Measurements from ENCODE around the gene SELENBP1. TPM values are rescaled to one million over a fixed set of nuclear protein-coding genes. Genes with fewer than 3 reads are reported as not detected.

Gene SELENBP1
- total and polyA plus RNA-seq, 9 of the 15 experiments (the other 6 are each of a cell fraction or from before 2014, with no cell fraction given) = 25.8 to 81.2 (median 47.1) TPM

DNA sequence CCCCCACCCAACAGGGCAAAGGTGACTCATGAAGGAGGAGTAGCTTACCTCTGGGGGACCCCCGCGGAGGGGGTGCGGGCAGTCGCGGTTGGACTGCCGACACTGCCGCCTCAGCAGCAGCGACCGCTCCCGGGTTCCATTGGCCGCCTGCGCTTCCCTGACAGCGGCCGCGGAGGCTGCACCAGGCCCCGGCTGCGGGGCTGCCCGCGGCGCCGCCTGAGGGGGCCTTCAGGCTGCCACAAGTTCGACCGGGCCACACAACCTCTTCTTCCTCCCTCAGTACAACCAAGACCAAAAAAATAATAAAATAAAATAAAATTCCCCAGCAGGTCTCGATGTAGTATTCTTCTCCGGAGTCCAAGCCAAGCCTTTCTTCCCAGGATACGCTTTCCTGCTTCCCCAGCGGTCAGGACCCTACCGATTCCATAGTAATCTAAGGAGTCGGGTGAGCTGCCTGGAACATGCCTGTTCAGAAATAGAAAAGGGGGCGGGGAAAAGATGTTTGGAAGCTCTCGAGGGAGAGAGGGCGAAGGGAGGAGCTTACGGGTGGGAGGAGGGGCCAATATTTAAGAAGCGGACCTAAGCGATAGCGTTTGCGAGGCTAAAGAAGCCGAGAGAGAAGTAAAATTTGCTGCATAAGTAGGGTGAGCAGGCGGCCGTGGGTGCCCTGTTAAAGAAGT, 45.1 kb downstream of the SELENBP1 start, which contains the start of gene PI4KB (continued):
- TF ChIP-seq, protein P1, sequence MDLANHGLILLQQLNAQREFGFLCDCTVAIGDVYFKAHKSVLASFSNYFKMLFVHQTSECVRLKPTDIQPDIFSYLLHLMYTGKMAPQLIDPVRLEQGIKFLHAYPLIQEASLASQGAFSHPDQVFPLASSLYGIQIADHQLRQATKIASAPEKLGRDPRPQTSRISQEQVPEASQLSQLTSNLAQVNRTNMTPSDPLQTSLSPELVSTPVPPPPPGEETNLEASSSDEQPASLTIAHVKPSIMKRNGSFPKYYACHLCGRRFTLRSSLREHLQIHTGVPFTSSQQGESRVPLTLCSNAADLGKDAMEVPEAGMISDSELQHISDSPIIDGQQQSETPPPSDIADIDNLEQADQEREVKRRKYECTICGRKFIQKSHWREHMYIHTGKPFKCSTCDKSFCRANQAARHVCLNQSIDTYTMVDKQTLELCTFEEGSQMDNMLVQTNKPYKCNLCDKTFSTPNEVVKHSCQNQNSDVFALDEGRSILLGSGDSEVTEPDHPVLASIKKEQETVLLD (IDR thresholded peaks at IDR 0.05) = no peak
- TF ChIP-seq GABPB2 (CRISPR knock-in tag; conservative IDR thresholded peaks at IDR 0.05) = no peak
- no peak for TF ChIP-seq EP300 (IDR thresholded peaks at IDR 0.05; ENCODE audit: low read length)
- TF ChIP-seq IRF2 (CRISPR knock-in tag; IDR thresholded peaks at IDR 0.05) = no peak
- TF ChIP-seq RBFOX2 (IDR thresholded peaks at IDR 0.05; ENCODE audit: low read depth, low read length) = peak; percentile 85
- TF ChIP-seq TARDBP (IDR thresholded peaks at IDR 0.05) = no peak
- TF ChIP-seq, protein P2, sequence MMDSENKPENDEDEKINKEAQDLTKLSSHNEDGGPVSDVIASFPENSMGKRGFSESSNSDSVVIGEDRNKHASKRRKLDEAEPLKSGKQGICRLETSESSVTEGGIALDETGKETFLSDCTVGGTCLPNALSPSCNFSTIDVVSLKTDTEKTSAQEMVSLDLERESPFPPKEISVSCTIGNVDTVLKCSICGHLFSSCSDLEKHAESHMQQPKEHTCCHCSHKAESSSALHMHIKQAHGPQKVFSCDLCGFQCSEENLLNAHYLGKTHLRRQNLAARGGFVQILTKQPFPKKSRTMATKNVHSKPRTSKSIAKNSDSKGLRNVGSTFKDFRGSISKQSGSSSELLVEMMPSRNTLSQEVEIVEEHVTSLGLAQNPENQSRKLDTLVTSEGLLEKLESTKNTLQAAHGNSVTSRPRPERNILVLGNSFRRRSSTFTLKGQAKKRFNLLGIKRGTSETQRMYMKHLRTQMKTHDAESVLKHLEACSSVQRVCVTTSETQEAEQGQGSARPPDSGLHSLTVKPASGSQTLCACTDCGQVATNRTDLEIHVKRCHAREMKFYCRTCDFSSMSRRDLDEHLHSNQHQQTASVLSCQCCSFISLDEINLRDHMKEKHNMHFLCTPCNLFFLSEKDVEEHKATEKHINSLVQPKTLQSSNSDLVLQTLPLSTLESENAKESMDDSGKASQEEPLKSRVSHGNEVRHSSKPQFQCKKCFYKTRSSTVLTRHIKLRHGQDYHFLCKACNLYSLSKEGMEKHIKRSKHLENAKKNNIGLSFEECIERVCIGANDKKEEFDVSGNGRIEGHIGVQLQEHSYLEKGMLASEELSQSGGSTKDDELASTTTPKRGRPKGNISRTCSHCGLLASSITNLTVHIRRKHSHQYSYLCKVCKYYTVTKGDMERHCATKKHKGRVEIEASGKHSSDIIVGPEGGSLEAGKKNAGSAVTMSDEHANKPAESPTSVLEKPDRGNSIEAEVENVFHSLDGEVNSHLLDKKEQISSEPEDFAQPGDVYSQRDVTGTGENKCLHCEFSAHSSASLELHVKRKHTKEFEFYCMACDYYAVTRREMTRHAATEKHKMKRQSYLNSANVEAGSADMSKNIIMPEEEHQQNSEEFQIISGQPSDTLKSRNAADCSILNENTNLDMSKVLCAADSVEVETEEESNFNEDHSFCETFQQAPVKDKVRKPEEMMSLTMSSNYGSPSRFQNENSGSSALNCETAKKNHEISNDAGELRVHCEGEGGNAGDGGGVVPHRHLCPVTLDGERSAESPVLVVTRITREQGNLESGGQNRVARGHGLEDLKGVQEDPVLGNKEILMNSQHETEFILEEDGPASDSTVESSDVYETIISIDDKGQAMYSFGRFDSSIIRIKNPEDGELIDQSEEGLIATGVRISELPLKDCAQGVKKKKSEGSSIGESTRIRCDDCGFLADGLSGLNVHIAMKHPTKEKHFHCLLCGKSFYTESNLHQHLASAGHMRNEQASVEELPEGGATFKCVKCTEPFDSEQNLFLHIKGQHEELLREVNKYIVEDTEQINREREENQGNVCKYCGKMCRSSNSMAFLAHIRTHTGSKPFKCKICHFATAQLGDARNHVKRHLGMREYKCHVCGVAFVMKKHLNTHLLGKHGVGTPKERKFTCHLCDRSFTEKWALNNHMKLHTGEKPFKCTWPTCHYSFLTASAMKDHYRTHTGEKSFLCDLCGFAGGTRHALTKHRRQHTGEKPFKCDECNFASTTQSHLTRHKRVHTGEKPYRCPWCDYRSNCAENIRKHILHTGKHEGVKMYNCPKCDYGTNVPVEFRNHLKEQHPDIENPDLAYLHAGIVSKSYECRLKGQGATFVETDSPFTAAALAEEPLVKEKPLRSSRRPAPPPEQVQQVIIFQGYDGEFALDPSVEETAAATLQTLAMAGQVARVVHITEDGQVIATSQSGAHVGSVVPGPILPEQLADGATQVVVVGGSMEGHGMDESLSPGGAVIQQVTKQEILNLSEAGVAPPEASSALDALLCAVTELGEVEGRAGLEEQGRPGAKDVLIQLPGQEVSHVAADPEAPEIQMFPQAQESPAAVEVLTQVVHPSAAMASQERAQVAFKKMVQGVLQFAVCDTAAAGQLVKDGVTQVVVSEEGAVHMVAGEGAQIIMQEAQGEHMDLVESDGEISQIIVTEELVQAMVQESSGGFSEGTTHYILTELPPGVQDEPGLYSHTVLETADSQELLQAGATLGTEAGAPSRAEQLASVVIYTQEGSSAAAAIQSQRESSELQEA (IDR thresholded peaks at IDR 0.05; ENCODE audit: low read depth) = peak; percentile 88
- peak; percentile 56 for TF ChIP-seq DACH1 (IDR thresholded peaks at IDR 0.05; ENCODE audit: partially characterized antibody)
- TF ChIP-seq FOXK2 (conservative IDR thresholded peaks at IDR 0.05 in 1 of 2, IDR thresholded peaks at IDR 0.05 in 1 of 2; ENCODE audit: low read depth in 2 of 2) = 0 out of 4 replicates have a peak, but pooled peaks of 1 of the 2 experiments have one; percentile 32
- TF ChIP-seq, protein P3, sequence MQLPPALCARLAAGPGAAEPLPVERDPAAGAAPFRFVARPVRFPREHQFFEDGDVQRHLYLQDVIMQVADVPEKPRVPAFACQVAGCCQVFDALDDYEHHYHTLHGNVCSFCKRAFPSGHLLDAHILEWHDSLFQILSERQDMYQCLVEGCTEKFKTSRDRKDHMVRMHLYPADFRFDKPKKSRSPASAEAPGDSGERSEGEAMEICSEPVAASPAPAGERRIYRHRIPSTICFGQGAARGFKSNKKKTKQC (CRISPR knock-in tag; IDR thresholded peaks at IDR 0.05) = no peak
- TF ChIP-seq ZC3H8 (IDR thresholded peaks at IDR 0.05) = no peak
- TF ChIP-seq, protein P4, sequence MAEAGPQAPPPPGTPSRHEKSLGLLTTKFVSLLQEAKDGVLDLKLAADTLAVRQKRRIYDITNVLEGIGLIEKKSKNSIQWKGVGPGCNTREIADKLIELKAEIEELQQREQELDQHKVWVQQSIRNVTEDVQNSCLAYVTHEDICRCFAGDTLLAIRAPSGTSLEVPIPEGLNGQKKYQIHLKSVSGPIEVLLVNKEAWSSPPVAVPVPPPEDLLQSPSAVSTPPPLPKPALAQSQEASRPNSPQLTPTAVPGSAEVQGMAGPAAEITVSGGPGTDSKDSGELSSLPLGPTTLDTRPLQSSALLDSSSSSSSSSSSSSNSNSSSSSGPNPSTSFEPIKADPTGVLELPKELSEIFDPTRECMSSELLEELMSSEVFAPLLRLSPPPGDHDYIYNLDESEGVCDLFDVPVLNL (CRISPR knock-in tag; IDR thresholded peaks at IDR 0.05; ENCODE audit: low read depth) = no peak
- no peak for TF ChIP-seq NONO (IDR thresholded peaks at IDR 0.05; ENCODE audit: low read depth in 2 of 2, low read length in 1 of 2)
- TF ChIP-seq CC2D1A (IDR thresholded peaks at IDR 0.05) = no peak
- TF ChIP-seq RAD21 (CRISPR knock-in tag; conservative IDR thresholded peaks at IDR 0.05 in 1 of 2, IDR thresholded peaks at IDR 0.05 in 1 of 2) = no peak
- TF ChIP-seq MYBL2 (IDR thresholded peaks at IDR 0.05; ENCODE audit: low read depth) = no peak
- TF ChIP-seq MYBL2 (CRISPR knock-in tag; IDR thresholded peaks at IDR 0.05; ENCODE audit: borderline replicate concordance) = no peak
- TF ChIP-seq ZNF77 (CRISPR knock-in tag; IDR thresholded peaks at IDR 0.05) = no peak
